ENCODE measurements around the gene C16orf74. TPM values are rescaled to one million over a fixed set of nuclear protein-coding genes. Genes with fewer than 3 reads are reported as not detected.

C16orf74 gene
- total RNA-seq, 1 donor from 2014 or later: 4.7 TPM

DNA sequence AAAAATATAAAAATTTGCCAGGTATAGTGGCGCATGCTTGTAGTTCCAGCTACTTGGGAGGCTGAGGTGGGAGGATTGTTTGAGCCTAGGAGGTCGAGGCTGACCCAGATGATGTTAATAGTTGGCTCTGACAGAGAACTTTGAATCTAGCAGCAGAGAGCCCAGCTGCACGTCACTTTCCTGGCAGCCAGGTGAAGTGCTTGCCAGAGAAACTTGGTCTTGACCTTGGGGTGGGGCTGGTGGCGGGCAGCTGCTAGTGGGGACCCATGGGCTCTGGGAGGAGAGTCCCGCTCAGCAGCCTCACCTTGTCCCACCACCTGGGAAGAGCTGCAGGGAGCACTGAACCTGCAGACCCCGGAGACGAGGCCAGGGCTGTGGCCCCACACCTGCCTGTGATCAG lies 3.1 kb upstream of the C16orf74 start:
- peaks cover 15% of the 10 kb centered on the region for H3K27me3 Mint-ChIP-seq (ENCODE audit: low read depth, unreplicated experiment)
- no peaks in the 10 kb centered on the region for H3K36me3 ChIP-seq (ENCODE audit: insufficient read depth, low read length)
- H3K4me2 ChIP-seq (ENCODE audit: low read length): no peak overlapping the region
- peaks cover 5% of the 10 kb centered on the region for H3K79me2 ChIP-seq (ENCODE audit: insufficient read depth, low read length)
- H3K9me3 Mint-ChIP-seq (ENCODE audit: unreplicated experiment): no peaks in the 10 kb centered on the region
- H2AFZ ChIP-seq (ENCODE audit: low read depth, low read length): no peak overlapping the region
- H4K20me1 ChIP-seq (ENCODE audit: insufficient read depth, low read length): peaks cover 7% of the 10 kb centered on the region
- H3K4me3 Mint-ChIP-seq (ENCODE audit: unreplicated experiment): no peak overlapping the region
- H3K4me1 ChIP-seq (ENCODE audit: insufficient read depth, low read length): peaks cover 41% of the 10 kb centered on the region
- DNase-seq (ENCODE audit: low read depth) (no peak), FAIRE-seq (no peak)
- H3K27me3 ChIP-seq (ENCODE audit: insufficient read depth, low read length): no peaks in the 10 kb centered on the region
- H3K27ac Mint-ChIP-seq (ENCODE audit: unreplicated experiment): no peak overlapping the region
- no peak overlapping the region for H3K27ac ChIP-seq (ENCODE audit: low read depth, low read length)
- H3K36me3 Mint-ChIP-seq (ENCODE audit: low read depth, unreplicated experiment): no peaks in the 10 kb centered on the region
- H3K4me1 Mint-ChIP-seq (ENCODE audit: low read depth, unreplicated experiment): peaks cover 22% of the 10 kb centered on the region
- no peak overlapping the region for H3K4me3 ChIP-seq (ENCODE audit: insufficient read depth, low read depth, low read length)
- TF ChIP-seq EZH2 (IDR thresholded peaks at IDR 0.05; ENCODE audit: insufficient read depth, low read length): no peak
- TF ChIP-seq, protein P1, sequence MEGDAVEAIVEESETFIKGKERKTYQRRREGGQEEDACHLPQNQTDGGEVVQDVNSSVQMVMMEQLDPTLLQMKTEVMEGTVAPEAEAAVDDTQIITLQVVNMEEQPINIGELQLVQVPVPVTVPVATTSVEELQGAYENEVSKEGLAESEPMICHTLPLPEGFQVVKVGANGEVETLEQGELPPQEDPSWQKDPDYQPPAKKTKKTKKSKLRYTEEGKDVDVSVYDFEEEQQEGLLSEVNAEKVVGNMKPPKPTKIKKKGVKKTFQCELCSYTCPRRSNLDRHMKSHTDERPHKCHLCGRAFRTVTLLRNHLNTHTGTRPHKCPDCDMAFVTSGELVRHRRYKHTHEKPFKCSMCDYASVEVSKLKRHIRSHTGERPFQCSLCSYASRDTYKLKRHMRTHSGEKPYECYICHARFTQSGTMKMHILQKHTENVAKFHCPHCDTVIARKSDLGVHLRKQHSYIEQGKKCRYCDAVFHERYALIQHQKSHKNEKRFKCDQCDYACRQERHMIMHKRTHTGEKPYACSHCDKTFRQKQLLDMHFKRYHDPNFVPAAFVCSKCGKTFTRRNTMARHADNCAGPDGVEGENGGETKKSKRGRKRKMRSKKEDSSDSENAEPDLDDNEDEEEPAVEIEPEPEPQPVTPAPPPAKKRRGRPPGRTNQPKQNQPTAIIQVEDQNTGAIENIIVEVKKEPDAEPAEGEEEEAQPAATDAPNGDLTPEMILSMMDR (IDR thresholded peaks at IDR 0.05; ENCODE audit: insufficient read depth, low read depth, low read length): no peak
- H3K9ac ChIP-seq (ENCODE audit: low read length): no peak overlapping the region
- no peaks in the 10 kb centered on the region for H3K9me3 ChIP-seq (ENCODE audit: insufficient read depth, low read depth, low read length)

DNA sequence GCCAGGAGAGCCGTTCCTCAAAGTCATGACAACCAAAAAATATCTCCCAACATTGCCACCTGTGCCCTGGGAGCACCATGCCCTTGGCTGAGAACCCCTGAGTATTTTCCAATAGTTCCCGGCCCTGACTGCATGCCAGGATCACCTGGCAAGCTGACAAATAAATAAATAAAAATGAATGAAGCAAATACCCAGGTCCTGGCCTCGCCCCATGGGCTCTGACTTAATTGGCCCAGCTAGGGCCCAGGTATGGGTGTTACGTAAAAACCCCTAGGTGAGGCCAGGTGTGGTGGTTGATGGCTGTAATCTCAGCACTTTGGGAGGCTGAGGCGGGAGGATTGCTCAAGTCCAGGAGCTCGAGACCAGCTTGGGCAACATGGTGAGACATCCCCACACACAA lies 2.7 kb upstream of the C16orf74 start:
- Mint-ChIP-seq H3K4me1 (ENCODE audit: low read depth, unreplicated experiment) (peaks cover 22% of the 10 kb centered on the region), H3K27ac (ENCODE audit: unreplicated experiment) (no peak overlapping the region), H3K27me3 (ENCODE audit: low read depth, unreplicated experiment) (peaks cover 12% of the 10 kb centered on the region), H3K9me3 (ENCODE audit: unreplicated experiment) (no peaks in the 10 kb centered on the region), H3K4me3 (ENCODE audit: unreplicated experiment) (no peak overlapping the region), H3K36me3 (ENCODE audit: low read depth, unreplicated experiment) (no peaks in the 10 kb centered on the region)
- DNase-seq (ENCODE audit: low read depth) (no peak), FAIRE-seq (no peak)
- H3K27ac ChIP-seq (ENCODE audit: low read depth, low read length): no peak overlapping the region
- no peak overlapping the region for H3K4me2 ChIP-seq (ENCODE audit: low read length)
- H4K20me1 ChIP-seq (ENCODE audit: insufficient read depth, low read length): peaks cover 7% of the 10 kb centered on the region
- peaks cover 5% of the 10 kb centered on the region for H3K79me2 ChIP-seq (ENCODE audit: insufficient read depth, low read length)
- TF ChIP-seq EZH2 (IDR thresholded peaks at IDR 0.05; ENCODE audit: insufficient read depth, low read length): no peak
- TF ChIP-seq, protein P1 (IDR thresholded peaks at IDR 0.05; ENCODE audit: insufficient read depth, low read depth, low read length): no peak
- peaks cover 41% of the 10 kb centered on the region for H3K4me1 ChIP-seq (ENCODE audit: insufficient read depth, low read length)
- H3K27me3 ChIP-seq (ENCODE audit: insufficient read depth, low read length): no peaks in the 10 kb centered on the region
- H3K9ac ChIP-seq (ENCODE audit: low read length): no peak overlapping the region
- no peaks in the 10 kb centered on the region for H3K9me3 ChIP-seq (ENCODE audit: insufficient read depth, low read depth, low read length)
- no peak overlapping the region for H3K4me3 ChIP-seq (ENCODE audit: insufficient read depth, low read depth, low read length)
- H2AFZ ChIP-seq (ENCODE audit: low read depth, low read length): no peak overlapping the region
- no peaks in the 10 kb centered on the region for H3K36me3 ChIP-seq (ENCODE audit: insufficient read depth, low read length)

DNA sequence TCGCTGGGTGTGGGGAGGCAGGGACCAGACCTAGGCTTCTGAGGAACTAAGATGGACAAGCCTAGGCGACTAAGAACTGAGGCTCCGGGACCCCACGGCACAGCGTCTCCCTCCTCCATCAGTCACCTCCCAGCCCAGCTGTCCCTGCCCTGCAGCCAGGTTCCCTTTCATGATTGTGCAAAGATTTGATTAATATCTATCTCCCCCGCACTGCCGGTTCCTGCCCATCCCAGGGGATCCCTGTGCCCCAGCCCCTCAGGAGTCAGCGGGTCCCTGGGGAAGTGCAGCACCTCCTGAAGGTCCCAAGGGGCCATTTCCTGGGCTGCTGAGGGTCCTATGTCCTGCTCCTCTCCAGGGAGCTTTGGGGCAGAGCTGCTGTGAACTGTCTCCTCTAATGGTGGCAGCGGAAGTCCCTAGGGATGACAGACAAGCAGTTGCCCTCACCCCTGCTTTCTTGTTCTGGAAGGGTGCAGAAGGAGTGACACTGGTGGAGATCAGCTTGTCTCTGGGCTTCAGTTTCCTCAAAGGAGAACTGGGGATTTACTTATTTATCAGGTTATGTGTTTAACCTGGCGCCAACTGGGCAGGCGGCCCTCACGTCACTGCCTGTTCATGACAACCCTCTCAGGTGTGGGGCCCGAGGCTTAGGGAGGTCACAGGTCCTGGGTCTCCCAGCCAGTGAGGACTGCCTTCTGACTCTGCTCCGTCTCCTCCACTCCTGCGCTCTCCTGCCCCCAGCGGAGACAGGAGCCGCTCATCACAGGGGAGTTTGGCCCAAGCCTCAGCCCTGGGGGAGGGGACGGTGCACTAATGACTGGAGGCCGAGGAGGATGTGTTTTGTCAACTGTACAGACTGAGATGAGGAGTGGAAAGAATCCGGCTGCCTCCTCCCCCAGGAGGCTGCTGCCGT lies 1.9 kb upstream of the C16orf74 start:
- Histone ChIP-seq H3K9ac (ENCODE audit: low read length) (no peak overlapping the region), H3K27ac (ENCODE audit: low read depth, low read length) (no peak overlapping the region), H3K79me2 (ENCODE audit: insufficient read depth, low read length) (peaks cover 5% of the 10 kb centered on the region), H3K4me3 (ENCODE audit: insufficient read depth, low read depth, low read length) (no peak overlapping the region), H3K9me3 (ENCODE audit: insufficient read depth, low read depth, low read length) (no peaks in the 10 kb centered on the region), H2AFZ (ENCODE audit: low read depth, low read length) (no peak overlapping the region), H3K4me2 (ENCODE audit: low read length) (peak overlapping the region; percentile 93), H3K4me1 (ENCODE audit: insufficient read depth, low read length) (peaks cover 41% of the 10 kb centered on the region), H3K27me3 (ENCODE audit: insufficient read depth, low read length) (no peaks in the 10 kb centered on the region), H3K36me3 (ENCODE audit: insufficient read depth, low read length) (no peaks in the 10 kb centered on the region), H4K20me1 (ENCODE audit: insufficient read depth, low read length) (peaks cover 7% of the 10 kb centered on the region)
- DNase-seq (ENCODE audit: low read depth) (no peak), FAIRE-seq (no peak)
- Mint-ChIP-seq H3K27ac (ENCODE audit: unreplicated experiment) (peak overlapping the region; percentile 44), H3K27me3 (ENCODE audit: low read depth, unreplicated experiment) (peaks cover 11% of the 10 kb centered on the region), H3K4me1 (ENCODE audit: low read depth, unreplicated experiment) (peaks cover 20% of the 10 kb centered on the region), H3K9me3 (ENCODE audit: unreplicated experiment) (no peaks in the 10 kb centered on the region), H3K36me3 (ENCODE audit: low read depth, unreplicated experiment) (no peaks in the 10 kb centered on the region), H3K4me3 (ENCODE audit: unreplicated experiment) (no peak overlapping the region)
- TF ChIP-seq EZH2 (IDR thresholded peaks at IDR 0.05; ENCODE audit: insufficient read depth, low read length): no peak
- TF ChIP-seq, protein P1 (IDR thresholded peaks at IDR 0.05; ENCODE audit: insufficient read depth, low read depth, low read length): peak; percentile 21
